Tibial nerve (tissue), 4 donors: ENCODE data around the gene VPS4A. TPM values are rescaled to one million over a fixed set of nuclear protein-coding genes. Genes with fewer than 3 reads are reported as not detected.
"Not testable (repeated sequence)": the region's sequence is repeated elsewhere in the genome, so short reads cannot be mapped to it uniquely, and the experiment has no call there.

Source experiments
- DNase-seq, 2 donors: peaks; one replicate each; pipeline ENCODE4 v3.0.0-alpha.2; 2019; ENCODE audit warnings: low spot score in 2 of 2
- H3K27ac ChIP-seq, 4 donors: fragments of 200-600 bp; sonication (generic) in 3 of 4; one replicate each; pipeline ENCODE4 v1.5.1; 2017 to 2019; ENCODE audit warnings: mild to moderate bottlenecking in 1 of 4
- H3K27me3 ChIP-seq, 2 donors: fragments of 200-600 bp; sonication (generic) in 1 of 2; one replicate each; pipeline versions ENCODE4 v1.5.1 to v1.6.0; 2017 to 2019
- H3K36me3 ChIP-seq, 3 donors: fragments of 200-600 bp; sonication (generic); one replicate each; pipeline ENCODE4 v1.5.1; 2018 to 2019
- H3K4me1 ChIP-seq, 4 donors: fragments of 200-600 bp; sonication (generic) in 3 of 4; one replicate each; pipeline ENCODE4 v1.5.1; 2017 to 2019
- H3K4me3 ChIP-seq, 4 donors: fragments of 200-600 bp; sonication (generic) in 3 of 4; one replicate each; pipeline ENCODE4 v1.5.1; 2017 to 2019; ENCODE audit warnings: mild to moderate bottlenecking in 1 of 4, moderate library complexity in 1 of 4
- H3K9me3 ChIP-seq, 4 donors: fragments of 200-600 bp; sonication (generic) in 3 of 4; one replicate each; pipeline ENCODE4 v1.5.1; 2017 to 2019
- CTCF ChIP-seq, 5 experiments: fragments of 200-600 bp in 3 of 5; fragments of 450-650 bp in 2 of 5; sonication (generic) in 3 of 5; IDR thresholded peaks; one replicate each; pipeline ENCODE4 v1.5.1; 2016 to 2019; ENCODE audit warnings: antibody characterized with exemption in 5 of 5, mild to moderate bottlenecking in 3 of 5, moderate library complexity in 2 of 5
- EP300 ChIP-seq, 2 donors: sonication (generic); formaldehyde crosslinking; IDR thresholded peaks; one replicate each; pipeline ENCODE4 v1.6.1; 2017; ENCODE audit warnings: antibody characterized with exemption in 2 of 2, mild to moderate bottlenecking in 1 of 2
- POLR2A ChIP-seq, 2 donors: fragments of 450-650 bp; IDR thresholded peaks; one replicate each; pipeline ENCODE4 v1.6.1; 2017; ENCODE audit warnings: antibody characterized with exemption in 2 of 2, mild to moderate bottlenecking in 2 of 2, moderate library complexity in 2 of 2
- WGBS, 2 donors: methylation state at CpG; one replicate each; pipeline ENCODE4 v1.1.5; 2018; 5-methylcytosine and 5-hydroxymethylcytosine counted together
- total RNA-seq, 4 donors: library from RNA; depleted of rRNA; stranded (reverse); fragments of >200 nt; gene quantifications; one replicate each; pipeline ENCODE4 v1.1.0, GENCODE V29; 2016

The VPS4A gene
- total RNA-seq, 4 donors from 2014 or later, result 35.4 to 47.2 (median 43.5) TPM

- no peak for DNase-seq
- TF ChIP-seq CTCF (IDR thresholded peaks at IDR 0.05), result no peak
- TF ChIP-seq POLR2A (IDR thresholded peaks at IDR 0.05), result no peak
- no peak for TF ChIP-seq EP300 (IDR thresholded peaks at IDR 0.05)
Measured at GRCh38 chr16:69350536-69351133, 39.5 kb downstream of the VPS4A start.

GRCh38 chr16:69351309-69352027 lies 40.3 kb downstream of the VPS4A start, which contains the start of gene TMED6:
Gene TMED6 (minus strand): TSS chr16:69351786. CDS start chr16:69351753, 33 bp downstream.
- Histone ChIP-seq H3K9me3 (no peaks in the 10 kb centered on the region), H3K36me3 (peaks cover 0 to 73% (median 4%) of the 10 kb centered on the region in 3 donors), H3K4me3 (no peak within 1 kb of the TSS), H3K27ac (no peak within 1 kb of the TSS), H3K27me3 (no peaks in the 10 kb centered on the region), H3K4me1 (no peaks in the 10 kb centered on the region)
- DNase-seq, result no peak
- 67% methylated on average over 12 of the region's 12 CpGs for WGBS, 2 donors
- no peak for TF ChIP-seq CTCF (IDR thresholded peaks at IDR 0.05)
- no peak for TF ChIP-seq EP300 (IDR thresholded peaks at IDR 0.05)
- TF ChIP-seq POLR2A (IDR thresholded peaks at IDR 0.05), result no peak

More at GRCh38 chr16:69350536-69351133, 39.5 kb downstream of the VPS4A start:
- Histone ChIP-seq H3K9me3 (no peaks in the 10 kb centered on the region), H3K4me3 (no peak overlapping the region), H3K36me3 (peaks cover 0 to 65% (median 0%) of the 10 kb centered on the region in 3 donors), H3K4me1 (no peaks in the 10 kb centered on the region), H3K27ac (no peak overlapping the region), H3K27me3 (no peaks in the 10 kb centered on the region)
- 79 to 81% methylated on average over 6 of the region's 6 CpGs for WGBS, 2 donors

GRCh38 chr16:69360070-69360469 lies 48.9 kb downstream of the VPS4A start:
- H3K9me3 ChIP-seq, H3K27ac ChIP-seq, H3K27me3 ChIP-seq, DNase-seq, H3K4me1 ChIP-seq, H3K4me3 ChIP-seq: not testable (repeated sequence)
- peaks cover 0 to 75% (median 4%) of the 10 kb centered on the region in 3 donors for H3K36me3 ChIP-seq
- 95 to 96% methylated on average over 9 of the region's 9 CpGs for WGBS, 2 donors

GRCh38 chr16:69363281-69363717 lies 52.1 kb downstream of the VPS4A start:
- Histone ChIP-seq H3K27me3 (no peaks in the 10 kb centered on the region), H3K4me1 (no peaks in the 10 kb centered on the region), H3K9me3 (no peaks in the 10 kb centered on the region), H3K4me3 (no peak overlapping the region), H3K36me3 (peaks cover 0 to 81% (median 16%) of the 10 kb centered on the region in 3 donors), H3K27ac (no peak overlapping the region)
- no peak for DNase-seq
- no peak for TF ChIP-seq EP300 (IDR thresholded peaks at IDR 0.05)
- TF ChIP-seq CTCF (IDR thresholded peaks at IDR 0.05), result no peak
- no peak for TF ChIP-seq POLR2A (IDR thresholded peaks at IDR 0.05)
- 91% methylated on average over 5 of the region's 5 CpGs for WGBS, 2 donors

- WGBS, 2 donors, result 84 to 89% methylated on average over 2 of the region's 2 CpGs
- Histone ChIP-seq H3K4me3 (no peak overlapping the region), H3K27me3 (no peaks in the 10 kb centered on the region), H3K9me3 (no peaks in the 10 kb centered on the region), H3K27ac (no peak overlapping the region), H3K36me3 (peaks cover 0 to 89% (median 18%) of the 10 kb centered on the region in 3 donors), H3K4me1 (no peaks in the 10 kb centered on the region)
- TF ChIP-seq EP300 (IDR thresholded peaks at IDR 0.05) (no peak), POLR2A (IDR thresholded peaks at IDR 0.05) (no peak), CTCF (IDR thresholded peaks at IDR 0.05) (no peak)
- DNase-seq, result no peak
Measured at GRCh38 chr16:69364088-69364487, 52.9 kb downstream of the VPS4A start.
